GM18507 (cell line): Measurements from ENCODE around the gene SARS1.
A peak's percentile ranks its signal among the peaks of the same experiment; 100 is the strongest.

Source experiments
- DNase-seq: peaks from one replicate; pipeline ENCODE4 v3.0.0; 2011; ENCODE audit warnings: low read depth; ENCODE audit not compliant: insufficient read length; ENCODE audit errors: extremely low spot score
- FAIRE-seq: peaks from 2 replicates; lab custom pipeline; 2011; peaks lifted over from hg19 to GRCh38; lab: Jason Lieb, UNC

Gene SARS1

GRCh38 chr1:109270623-109271317, 57.1 kb downstream of the SARS1 start:
- FAIRE-seq (no peak), DNase-seq (no peak)

- DNase-seq (no peak), FAIRE-seq (no peak)
Observed at GRCh38 chr1:109271458-109271857, 57.7 kb downstream of the SARS1 start.

DNA sequence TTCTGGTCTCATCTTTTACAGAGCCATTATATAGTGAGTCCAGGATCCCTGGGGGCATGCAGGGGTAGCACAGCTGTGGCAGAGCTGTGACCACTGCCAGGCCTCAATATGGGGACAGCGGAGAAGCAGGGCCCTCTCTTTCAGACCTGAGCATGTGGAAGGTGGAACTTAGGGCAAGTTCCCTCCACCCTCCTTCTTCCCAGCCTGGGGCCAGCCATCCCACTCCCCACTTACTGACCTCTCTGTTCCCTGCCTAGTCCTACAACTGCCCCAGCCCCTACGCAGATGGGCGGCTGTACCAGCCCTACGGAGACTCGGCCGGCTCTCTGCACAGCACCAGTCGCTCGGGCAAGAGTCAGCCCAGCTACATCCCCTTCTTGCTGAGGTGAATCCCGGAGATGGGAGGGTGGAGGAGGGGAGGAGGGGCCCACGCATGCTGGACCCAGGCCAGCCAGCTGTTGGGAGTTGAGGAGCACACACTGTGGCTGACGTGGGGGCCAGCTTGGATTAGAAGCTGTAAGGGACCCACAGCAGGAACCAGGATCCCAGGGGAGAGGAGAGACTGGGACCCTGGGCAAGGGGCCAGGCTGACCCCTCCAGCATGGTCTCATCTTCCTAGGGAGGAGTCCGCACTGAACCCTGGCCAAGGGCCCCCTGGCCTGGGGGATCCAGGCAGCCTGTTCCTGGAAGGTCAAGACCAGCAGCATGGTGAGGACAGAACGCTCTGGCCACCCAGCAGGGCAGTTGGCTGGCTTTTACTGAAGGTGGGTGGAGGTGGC, 58.5 kb downstream of the SARS1 start:
- no peak for FAIRE-seq
- no peak for DNase-seq

DNA sequence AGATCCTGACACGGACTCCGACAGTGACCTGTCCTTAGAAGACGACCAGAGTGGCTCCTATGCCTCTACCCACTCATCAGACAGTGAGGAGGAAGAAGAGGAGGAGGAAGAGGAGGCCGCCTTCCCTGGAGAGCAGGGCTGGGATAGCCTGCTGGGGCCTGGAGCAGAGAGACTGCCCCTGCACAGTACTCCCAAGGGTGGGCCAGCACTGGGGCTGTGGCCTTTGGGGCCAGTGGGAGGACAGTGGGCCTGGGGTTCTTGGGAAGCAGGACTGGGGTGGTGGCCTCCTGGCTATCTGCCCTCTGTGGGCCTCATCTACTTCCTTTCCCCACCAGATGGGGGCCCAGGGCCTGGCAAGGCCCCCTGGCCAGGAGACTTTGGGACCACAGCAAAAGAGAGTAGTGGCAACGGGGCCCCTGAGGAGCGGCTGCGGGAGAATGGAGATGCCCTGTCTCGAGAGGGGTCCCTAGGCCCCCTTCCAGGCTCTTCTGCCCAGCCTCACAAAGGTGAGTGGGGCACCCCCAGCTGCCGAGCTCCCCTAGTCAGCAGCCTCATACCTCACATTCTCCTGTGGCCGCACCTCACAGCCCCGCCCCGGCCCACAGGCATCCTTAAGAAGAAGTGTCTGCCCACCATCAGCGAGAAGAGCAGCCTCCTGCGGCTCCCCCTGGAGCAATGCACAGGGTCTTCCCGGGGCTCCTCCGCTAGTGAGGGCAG, 59.3 kb downstream of the SARS1 start:
- DNase-seq: no peak
- FAIRE-seq: no peak

- no peak for FAIRE-seq
- DNase-seq: no peak
Observed at GRCh38 chr1:109273570-109274288, 60.0 kb downstream of the SARS1 start.

DNA sequence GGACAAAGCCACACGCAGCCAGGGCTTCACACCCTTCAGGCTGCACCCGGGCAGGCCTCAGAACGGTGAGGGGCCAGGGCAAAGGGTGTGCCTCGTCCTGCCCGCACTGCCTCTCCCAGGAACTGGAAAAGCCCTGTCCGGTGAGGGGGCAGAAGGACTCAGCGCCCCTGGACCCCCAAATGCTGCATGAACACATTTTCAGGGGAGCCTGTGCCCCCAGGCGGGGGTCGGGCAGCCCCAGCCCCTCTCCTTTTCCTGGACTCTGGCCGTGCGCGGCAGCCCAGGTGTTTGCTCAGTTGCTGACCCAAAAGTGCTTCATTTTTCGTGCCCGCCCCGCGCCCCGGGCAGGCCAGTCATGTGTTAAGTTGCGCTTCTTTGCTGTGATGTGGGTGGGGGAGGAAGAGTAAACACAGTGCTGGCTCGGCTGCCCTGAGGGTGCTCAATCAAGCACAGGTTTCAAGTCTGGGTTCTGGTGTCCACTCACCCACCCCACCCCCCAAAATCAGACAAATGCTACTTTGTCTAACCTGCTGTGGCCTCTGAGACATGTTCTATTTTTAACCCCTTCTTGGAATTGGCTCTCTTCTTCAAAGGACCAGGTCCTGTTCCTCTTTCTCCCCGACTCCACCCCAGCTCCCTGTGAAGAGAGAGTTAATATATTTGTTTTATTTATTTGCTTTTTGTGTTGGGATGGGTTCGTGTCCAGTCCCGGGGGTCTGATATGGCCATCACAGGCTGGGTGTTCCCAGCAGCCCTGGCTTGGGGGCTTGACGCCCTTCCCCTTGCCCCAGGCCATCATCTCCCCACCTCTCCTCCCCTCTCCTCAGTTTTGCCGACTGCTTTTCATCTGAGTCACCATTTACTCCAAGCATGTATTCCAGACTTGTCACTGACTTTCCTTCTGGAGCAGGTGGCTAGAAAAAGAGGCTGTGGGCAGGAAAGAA, 61.1 kb downstream of the SARS1 start:
- DNase-seq (no peak), FAIRE-seq (no peak)

GRCh38 chr1:109275706-109276345, 62.1 kb downstream of the SARS1 start:
- DNase-seq (no peak), FAIRE-seq (no peak)

- DNase-seq (peak; percentile 66), FAIRE-seq (peak; percentile 75)
Observed at GRCh38 chr1:109277434-109278204, 63.9 kb downstream of the SARS1 start.

- DNase-seq: no peak
- no peak for FAIRE-seq
Observed at GRCh38 chr1:109279615-109280278, 66.0 kb downstream of the SARS1 start.

DNA sequence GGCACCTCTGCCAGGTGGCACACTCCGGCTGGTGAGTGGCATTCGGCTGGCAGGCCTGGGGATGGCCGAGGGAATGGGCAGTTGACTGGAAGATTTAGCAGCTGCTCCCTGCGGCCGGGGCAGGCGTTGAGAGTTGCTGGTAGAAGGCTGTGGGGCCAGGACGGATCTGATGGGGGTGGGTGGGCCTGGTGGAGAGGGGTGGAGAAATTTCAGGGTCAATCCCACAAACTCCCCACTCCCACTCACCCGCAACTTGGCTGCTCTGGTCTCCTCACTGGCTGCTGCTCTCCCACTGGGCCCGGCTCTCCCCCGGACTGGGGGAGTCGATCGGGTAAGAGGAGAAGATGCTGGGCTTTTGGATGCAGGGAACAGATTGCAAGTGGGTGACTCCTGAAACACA, 67.1 kb downstream of the SARS1 start:
- no peak for FAIRE-seq
- no peak for DNase-seq

DNA sequence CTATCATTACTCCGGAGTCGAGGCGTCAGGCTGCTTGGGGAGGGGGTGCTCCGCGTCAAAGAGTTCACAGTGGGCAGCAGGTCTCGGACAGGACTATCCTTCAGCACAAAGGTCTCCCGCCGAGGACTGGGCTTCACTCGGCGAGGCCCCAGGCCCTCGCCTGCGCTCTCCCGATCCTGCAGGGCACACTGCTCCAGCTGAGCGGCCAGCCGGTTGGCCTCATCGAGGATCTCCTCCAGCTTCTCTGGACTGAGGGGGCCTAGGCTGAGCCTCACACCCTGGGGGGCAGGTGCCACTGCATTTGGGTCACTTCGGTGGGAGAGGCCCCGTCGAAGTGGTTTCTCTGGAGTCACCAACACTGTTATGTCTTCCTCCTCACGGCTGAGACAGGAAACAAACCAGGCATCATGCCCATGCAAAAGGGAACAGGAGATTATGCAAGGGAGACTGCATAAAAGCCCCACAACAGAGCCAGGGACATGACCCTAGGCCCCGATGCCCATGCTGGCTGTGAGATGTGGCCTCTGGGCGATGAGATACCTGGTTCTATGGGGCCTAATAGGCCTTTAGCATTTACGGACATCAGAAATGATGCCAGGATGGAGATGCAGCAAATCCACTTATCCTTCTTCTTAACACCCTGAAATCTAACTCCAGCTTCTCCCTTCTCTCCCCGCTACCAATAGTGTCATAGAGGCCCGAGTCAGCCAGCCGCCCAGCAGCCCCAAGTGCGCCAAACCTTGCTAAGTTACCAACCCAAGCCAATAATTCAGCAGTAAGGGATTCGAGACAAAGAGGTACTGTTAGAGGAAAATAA, 68.2 kb downstream of the SARS1 start:
- DNase-seq: no peak
- FAIRE-seq: no peak

- DNase-seq (no peak), FAIRE-seq (no peak)
Observed at GRCh38 chr1:109282497-109282951, 68.8 kb downstream of the SARS1 start.

DNA sequence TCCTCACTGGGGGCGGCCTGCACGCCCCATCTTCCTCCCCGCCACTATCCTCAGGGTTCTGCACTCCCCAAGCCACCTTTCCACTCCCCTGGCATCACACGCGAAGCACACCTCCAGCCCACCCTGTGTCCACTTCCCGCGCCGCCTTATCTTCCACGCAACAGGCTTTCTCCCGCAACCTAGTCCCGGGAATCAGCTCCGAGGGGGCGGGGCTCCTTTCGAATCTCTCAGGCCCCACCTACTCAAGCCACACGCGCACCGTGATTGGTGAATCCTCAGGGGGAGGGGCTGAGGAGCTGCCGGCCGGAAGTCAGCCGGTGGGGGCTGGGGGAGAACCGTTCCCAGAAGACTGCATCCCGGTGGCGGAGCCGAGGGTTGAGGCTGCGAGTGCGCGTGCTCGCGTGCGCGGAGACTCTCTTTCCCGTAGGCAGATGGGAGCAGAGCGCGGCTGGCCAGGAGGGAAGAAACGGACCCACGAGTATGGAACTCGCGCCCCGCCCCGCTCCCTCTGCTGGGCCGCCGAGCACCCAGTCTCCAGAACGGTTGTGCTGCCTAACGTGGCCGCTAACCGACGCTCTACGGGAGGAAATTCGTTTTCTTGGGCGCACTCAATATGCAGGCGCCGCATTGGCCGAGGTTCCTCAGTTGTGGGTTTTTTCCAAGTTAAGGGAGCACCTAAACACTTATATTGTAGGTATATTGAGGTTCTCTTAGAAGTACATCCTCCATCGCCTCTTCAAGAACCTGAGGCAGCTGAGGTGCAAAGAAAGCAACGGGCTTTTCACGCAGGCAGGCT, 69.4 kb downstream of the SARS1 start, which contains the start of gene PSRC1:
Gene PSRC1 (minus strand): TSS at position 194 of the 796 bp plus-strand sequence.
- peak; percentile 91 for FAIRE-seq
- DNase-seq: peak; percentile 97

GRCh38 chr1:109283748-109284600, 70.3 kb downstream of the SARS1 start:
- FAIRE-seq (no peak), DNase-seq (no peak)
